Measurements from ENCODE around the gene USP31. TPM values are rescaled to one million over a fixed set of nuclear protein-coding genes. Genes with fewer than 3 reads are reported as not detected.

Gene USP31
- total RNA-seq, 3 donors from 2014 or later (not counting 1 experiment from before 2014, with no cell fraction given), result 6.1 to 6.6 (median 6.3) TPM

DNA sequence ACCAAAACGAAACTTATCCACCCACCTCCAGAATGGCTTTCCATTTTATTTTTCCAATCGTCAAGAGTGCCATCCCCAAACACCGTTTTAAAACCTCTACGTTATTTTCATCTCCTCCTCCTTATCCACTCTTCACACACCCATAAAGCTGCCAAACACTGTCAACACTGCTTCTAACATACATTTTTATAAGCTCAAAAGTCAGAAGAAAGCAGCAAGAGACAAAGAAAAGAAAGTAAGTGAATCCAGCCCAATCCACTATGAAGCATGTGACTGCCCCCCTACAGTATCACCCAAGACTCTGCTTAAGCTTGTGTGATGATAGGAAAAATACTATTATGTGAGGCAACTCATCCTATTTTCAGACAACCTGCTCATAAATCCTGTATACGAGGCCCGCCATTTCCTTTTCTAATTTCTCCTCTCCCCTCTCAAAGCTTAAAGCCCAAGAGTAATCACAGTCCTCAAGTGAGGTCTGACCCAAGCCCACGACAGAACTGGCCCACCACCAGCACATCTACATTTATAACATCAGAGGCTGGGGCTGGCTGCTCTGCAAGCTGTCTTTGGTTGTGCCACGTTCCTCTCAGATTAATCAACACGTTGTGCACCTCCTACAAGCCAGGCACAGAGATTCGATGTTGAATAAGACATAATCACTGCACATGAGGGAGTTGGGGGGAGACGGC lies 16.3 kb downstream of the USP31 start:
- no peak overlapping the region for H3K4me3 ChIP-seq (ENCODE audit: low read length)
- ATAC-seq (no peak), DNase-seq (no peak)
- no peaks in the 10 kb centered on the region for H3K4me1 ChIP-seq (ENCODE audit: control insufficient read depth, insufficient read depth, low read length)
- Mint-ChIP-seq H3K27ac (no peak overlapping the region), H3K9me3 (peaks cover 0 to 4% of the 10 kb centered on the region in 2 donors), H3K27me3 (ENCODE audit: low read depth in 2 of 2) (no peaks in the 10 kb centered on the region), H3K36me3 (peaks cover 9% of the 10 kb centered on the region), H3K4me1 (peaks cover 11 to 19% of the 10 kb centered on the region in 2 donors), H3K4me3 (no peak overlapping the region)
- H3K36me3 ChIP-seq (ENCODE audit: control insufficient read depth, insufficient read depth, low read length), result no peaks in the 10 kb centered on the region
- no peak for TF ChIP-seq CTCF (IDR thresholded peaks at IDR 0.05)
- H3K27ac ChIP-seq (ENCODE audit: low read length), result no peak overlapping the region
- H3K27me3 ChIP-seq (ENCODE audit: control insufficient read depth, insufficient read depth, low read length), result no peaks in the 10 kb centered on the region
- WGBS (ENCODE audit: insufficient coverage), result 81% methylated on average over 11 of the region's 11 CpGs
- intact Hi-C loops (cut with micrococcal nuclease), result no loop called here
- peaks cover 3% of the 10 kb centered on the region for H3K9me3 ChIP-seq (ENCODE audit: control insufficient read depth, insufficient read depth, low read length)

DNA sequence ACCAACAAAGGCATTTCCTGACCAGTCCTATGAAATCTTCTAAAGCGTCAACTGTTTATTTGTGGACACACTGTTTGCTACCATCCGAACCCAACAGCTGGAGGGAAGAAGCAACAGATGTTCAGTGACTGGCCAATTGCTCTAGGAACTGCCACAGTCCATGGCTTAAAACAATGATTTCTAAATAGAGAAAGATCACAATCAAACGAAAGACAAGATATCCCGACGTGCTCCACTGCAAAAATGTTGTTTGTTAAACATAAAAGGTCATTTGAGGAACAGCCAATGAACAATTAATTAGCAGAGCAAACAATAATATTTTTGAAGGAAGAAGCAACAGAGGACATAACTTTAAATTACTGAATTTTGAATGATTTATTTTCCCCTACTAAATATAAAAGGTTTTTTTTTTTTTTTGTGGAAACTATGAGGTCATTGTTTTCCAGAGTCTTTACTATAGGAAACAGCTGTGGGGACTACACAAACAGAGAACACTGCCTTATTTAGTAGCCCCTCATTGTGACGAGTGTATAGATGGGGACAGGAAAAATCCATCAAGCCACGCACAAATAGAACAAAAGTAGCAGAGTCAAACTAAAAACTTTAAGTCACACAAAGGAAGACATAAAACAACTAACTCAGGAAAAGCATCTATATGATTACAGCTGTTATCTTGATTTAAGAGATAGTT lies 17.2 kb downstream of the USP31 start:
- H3K4me3 Mint-ChIP-seq, result no peak overlapping the region

DNA sequence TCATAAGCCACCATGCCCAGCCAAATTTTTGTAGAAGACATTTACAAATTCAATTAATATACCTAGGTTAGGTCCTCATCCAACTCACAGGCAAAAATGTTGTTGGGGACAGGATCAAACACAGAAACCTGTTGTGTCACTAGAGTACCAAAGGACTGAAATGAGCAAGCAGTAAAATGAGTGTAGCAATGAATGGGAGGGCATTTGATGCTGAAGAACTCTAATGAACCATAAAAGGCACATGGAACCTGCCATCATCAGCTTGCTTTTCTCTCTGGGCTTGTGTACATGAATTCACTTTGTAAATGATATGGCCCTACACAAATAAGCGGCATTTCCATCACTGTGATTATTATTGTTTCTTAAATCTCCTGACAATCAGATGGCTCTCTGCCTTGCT lies 17.8 kb downstream of the USP31 start:
- no peak for TF ChIP-seq CTCF (IDR thresholded peaks at IDR 0.05)
- H3K4me1 ChIP-seq (ENCODE audit: control insufficient read depth, insufficient read depth, low read length), result no peaks in the 10 kb centered on the region
- Mint-ChIP-seq H3K4me3 (no peak overlapping the region), H3K36me3 (peaks cover 9% of the 10 kb centered on the region), H3K27me3 (ENCODE audit: low read depth in 2 of 2) (no peaks in the 10 kb centered on the region), H3K27ac (no peak overlapping the region), H3K9me3 (no peaks in the 10 kb centered on the region), H3K4me1 (peaks cover 11 to 19% of the 10 kb centered on the region in 2 donors)
- no peaks in the 10 kb centered on the region for H3K9me3 ChIP-seq (ENCODE audit: control insufficient read depth, insufficient read depth, low read length)
- H3K4me3 ChIP-seq (ENCODE audit: low read length), result no peak overlapping the region
- WGBS (ENCODE audit: insufficient coverage), result 100% methylated on average over 1 of the region's 1 CpG
- no peaks in the 10 kb centered on the region for H3K36me3 ChIP-seq (ENCODE audit: control insufficient read depth, insufficient read depth, low read length)
- intact Hi-C loops (cut with micrococcal nuclease), result no loop called here
- no peaks in the 10 kb centered on the region for H3K27me3 ChIP-seq (ENCODE audit: control insufficient read depth, insufficient read depth, low read length)
- DNase-seq, result no peak
- no peak overlapping the region for H3K27ac ChIP-seq (ENCODE audit: low read length)
- no peak for ATAC-seq

More for the DNA sequence above, 17.2 kb downstream of the USP31 start:
- DNase-seq, result no peak
- peaks cover 11 to 19% of the 10 kb centered on the region in 2 donors for H3K4me1 Mint-ChIP-seq
- 75% methylated on average over 6 of the region's 7 CpGs for WGBS (ENCODE audit: insufficient coverage)
- peaks cover 9% of the 10 kb centered on the region for H3K36me3 Mint-ChIP-seq
- TF ChIP-seq CTCF (IDR thresholded peaks at IDR 0.05), result no peak
- no peaks in the 10 kb centered on the region for H3K27me3 Mint-ChIP-seq (ENCODE audit: low read depth in 2 of 2)
- Histone ChIP-seq H3K4me1 (ENCODE audit: control insufficient read depth, insufficient read depth, low read length) (no peaks in the 10 kb centered on the region), H3K4me3 (ENCODE audit: low read length) (no peak overlapping the region), H3K9me3 (ENCODE audit: control insufficient read depth, insufficient read depth, low read length) (peaks cover 3% of the 10 kb centered on the region), H3K36me3 (ENCODE audit: control insufficient read depth, insufficient read depth, low read length) (no peaks in the 10 kb centered on the region), H3K27ac (ENCODE audit: low read length) (no peak overlapping the region), H3K27me3 (ENCODE audit: control insufficient read depth, insufficient read depth, low read length) (no peaks in the 10 kb centered on the region)
- H3K9me3 Mint-ChIP-seq, result no peaks in the 10 kb centered on the region
- ATAC-seq, result no peak
- intact Hi-C loops (cut with micrococcal nuclease), result no loop called here
- H3K27ac Mint-ChIP-seq, result no peak overlapping the region
